ENCODE measurements around the gene HEATR5A.
"Not testable (repeated sequence)": the region's sequence is repeated elsewhere in the genome, so short reads cannot be mapped to it uniquely, and the experiment has no call there.

The HEATR5A gene

DNA sequence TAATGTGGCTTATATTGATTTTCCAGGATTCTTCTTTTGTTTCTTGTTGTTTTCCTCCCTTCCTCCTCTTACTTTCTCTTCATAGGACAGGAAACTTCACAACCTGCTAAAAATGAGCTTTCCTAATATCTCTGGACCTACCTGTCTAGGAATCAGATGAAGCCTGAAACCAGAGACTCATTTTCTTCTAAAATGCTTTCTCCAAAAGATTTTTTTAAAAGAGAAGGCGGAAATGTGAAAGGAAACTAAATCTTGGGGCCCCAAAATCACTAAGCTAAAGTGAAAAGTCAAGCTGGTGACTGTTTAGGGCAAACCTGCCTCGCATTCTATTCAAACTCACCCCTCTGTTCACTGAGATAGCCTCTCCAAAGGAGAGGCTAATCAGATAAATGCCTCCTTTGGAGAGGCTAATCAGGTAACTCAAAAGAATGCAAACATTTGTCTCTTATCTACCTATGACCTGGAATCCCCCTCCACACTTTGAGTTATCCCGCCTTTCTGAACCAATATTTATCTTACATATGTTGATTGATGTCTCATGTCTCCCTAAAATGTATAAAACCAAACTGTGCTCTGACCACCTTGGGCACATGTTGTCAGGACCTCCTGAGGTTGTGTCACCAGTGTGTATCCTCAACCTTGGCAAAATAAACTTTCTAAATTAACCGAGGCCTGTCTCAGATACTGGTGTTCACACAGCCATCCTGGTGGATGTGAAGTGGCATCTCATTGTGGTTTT, 140.0 kb downstream of the HEATR5A start:
- no peaks in the 10 kb centered on the region for H4K20me1 ChIP-seq (ENCODE audit: insufficient read depth, low read length)
- no peaks in the 10 kb centered on the region for H3K79me2 ChIP-seq (ENCODE audit: insufficient read depth, low read length)
- no peaks in the 10 kb centered on the region for H3K36me3 ChIP-seq (ENCODE audit: insufficient read depth, low read length)
- peaks cover 8% of the 10 kb centered on the region for H3K9me3 ChIP-seq (ENCODE audit: low read length)
- no peak overlapping the region for H3K9ac ChIP-seq (ENCODE audit: low read length)
- no peak overlapping the region for H3K4me2 ChIP-seq (ENCODE audit: low read length)
- H3K9me2 ChIP-seq (ENCODE audit: low read depth, low read length): no peaks in the 10 kb centered on the region
- H3K27ac ChIP-seq (ENCODE audit: low read depth, low read length, poor library complexity, severe bottlenecking): no peak overlapping the region
- peaks cover 11% of the 10 kb centered on the region for H3K4me1 ChIP-seq (ENCODE audit: insufficient read depth, low read length, severe bottlenecking)
- no peak for TF ChIP-seq CTCF (IDR thresholded peaks at IDR 0.05; ENCODE audit: low read length)
- no peak for TF ChIP-seq EZH2 (IDR thresholded peaks at IDR 0.05; ENCODE audit: borderline replicate concordance, low read length)
- H3K4me3 ChIP-seq (ENCODE audit: low read depth, low read length, poor library complexity, severe bottlenecking): no peak overlapping the region
- H3F3A ChIP-seq (ENCODE audit: insufficient read depth, low read length): no peaks in the 10 kb centered on the region
- H2AFZ ChIP-seq (ENCODE audit: low read length): no peak overlapping the region
- no peaks in the 10 kb centered on the region for H3K27me3 ChIP-seq (ENCODE audit: insufficient read depth, low read length)

DNA sequence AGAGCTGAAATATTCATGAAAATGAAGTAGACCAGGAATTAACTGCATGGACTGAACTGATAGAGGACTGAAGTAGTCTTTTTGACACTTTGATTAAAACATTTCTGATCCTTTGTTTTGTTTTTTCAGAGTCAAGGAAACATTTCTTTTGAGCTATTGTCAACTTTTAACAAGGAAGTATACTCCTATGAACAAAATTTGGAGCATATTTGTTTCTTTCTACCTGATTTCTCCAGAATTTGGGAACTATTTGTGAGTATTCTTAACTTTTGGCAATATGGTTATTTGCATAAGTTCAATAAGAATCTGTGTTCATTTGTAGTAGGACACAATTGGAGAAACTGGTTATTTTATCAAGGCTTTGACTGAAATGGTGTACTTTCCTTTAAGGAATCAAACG, 141.5 kb downstream of the HEATR5A start:
- Histone ChIP-seq H3K79me2 (ENCODE audit: insufficient read depth, low read length) (no peaks in the 10 kb centered on the region), H3K9ac (ENCODE audit: low read length) (no peak overlapping the region), H4K20me1 (ENCODE audit: insufficient read depth, low read length) (no peaks in the 10 kb centered on the region), H3K4me2 (ENCODE audit: low read length) (no peak overlapping the region), H3K4me1 (ENCODE audit: insufficient read depth, low read length, severe bottlenecking) (peaks cover 6% of the 10 kb centered on the region), H3K9me2 (ENCODE audit: low read depth, low read length) (no peaks in the 10 kb centered on the region), H3K9me3 (ENCODE audit: low read length) (peaks cover 8% of the 10 kb centered on the region), H3K27me3 (ENCODE audit: insufficient read depth, low read length) (no peaks in the 10 kb centered on the region), H3K4me3 (ENCODE audit: low read depth, low read length, poor library complexity, severe bottlenecking) (no peak overlapping the region), H3F3A (ENCODE audit: insufficient read depth, low read length) (no peaks in the 10 kb centered on the region), H3K36me3 (ENCODE audit: insufficient read depth, low read length) (no peaks in the 10 kb centered on the region), H3K27ac (ENCODE audit: low read depth, low read length, poor library complexity, severe bottlenecking) (no peak overlapping the region), H2AFZ (ENCODE audit: low read length) (no peak overlapping the region)
- TF ChIP-seq EZH2 (IDR thresholded peaks at IDR 0.05; ENCODE audit: borderline replicate concordance, low read length) (no peak), CTCF (IDR thresholded peaks at IDR 0.05; ENCODE audit: low read length) (no peak)

GRCh38 chr14:31277085-31277484, 143.3 kb downstream of the HEATR5A start:
- no peaks in the 10 kb centered on the region for H3K36me3 ChIP-seq (ENCODE audit: insufficient read depth, low read length)
- H3K27ac ChIP-seq (ENCODE audit: low read depth, low read length, poor library complexity, severe bottlenecking): no peak overlapping the region
- no peaks in the 10 kb centered on the region for H3K79me2 ChIP-seq (ENCODE audit: insufficient read depth, low read length)
- no peak overlapping the region for H2AFZ ChIP-seq (ENCODE audit: low read length)
- peaks cover 10% of the 10 kb centered on the region for H3K4me1 ChIP-seq (ENCODE audit: insufficient read depth, low read length, severe bottlenecking)
- no peaks in the 10 kb centered on the region for H4K20me1 ChIP-seq (ENCODE audit: insufficient read depth, low read length)
- TF ChIP-seq EZH2 (IDR thresholded peaks at IDR 0.05; ENCODE audit: borderline replicate concordance, low read length): no peak
- no peak overlapping the region for H3K4me3 ChIP-seq (ENCODE audit: low read depth, low read length, poor library complexity, severe bottlenecking)
- no peaks in the 10 kb centered on the region for H3K9me2 ChIP-seq (ENCODE audit: low read depth, low read length)
- no peaks in the 10 kb centered on the region for H3F3A ChIP-seq (ENCODE audit: insufficient read depth, low read length)
- H3K4me2 ChIP-seq (ENCODE audit: low read length): no peak overlapping the region
- no peak overlapping the region for H3K9ac ChIP-seq (ENCODE audit: low read length)
- H3K27me3 ChIP-seq (ENCODE audit: insufficient read depth, low read length): no peaks in the 10 kb centered on the region
- H3K9me3 ChIP-seq (ENCODE audit: low read length): peaks cover 8% of the 10 kb centered on the region

DNA sequence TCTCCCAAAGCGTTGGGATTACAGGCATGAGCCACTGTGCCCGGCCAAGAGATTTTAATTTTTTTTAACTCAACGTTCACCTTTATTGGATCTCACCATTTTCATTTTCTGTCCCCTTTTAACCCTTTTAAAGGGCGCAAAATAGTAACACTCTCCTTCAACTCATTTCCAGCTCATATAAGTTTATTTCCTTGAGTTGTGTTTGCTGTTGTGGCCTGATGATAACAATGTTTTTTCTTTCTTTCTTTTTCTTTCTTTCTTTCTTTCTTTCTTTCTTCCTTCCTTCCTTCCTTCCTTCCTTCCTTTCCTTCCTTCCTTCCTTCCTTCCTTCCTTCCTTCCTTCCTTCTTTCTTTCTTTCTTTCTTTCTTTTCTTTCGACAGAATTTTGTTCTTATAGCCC, 143.9 kb downstream of the HEATR5A start:
- H2AFZ ChIP-seq (ENCODE audit: low read length); H3K4me1 ChIP-seq (ENCODE audit: insufficient read depth, low read length, severe bottlenecking); H3K9me2 ChIP-seq (ENCODE audit: low read depth, low read length); H3K4me2 ChIP-seq (ENCODE audit: low read length); H3K4me3 ChIP-seq (ENCODE audit: low read depth, low read length, poor library complexity, severe bottlenecking); H3K27ac ChIP-seq (ENCODE audit: low read depth, low read length, poor library complexity, severe bottlenecking); H3K27me3 ChIP-seq (ENCODE audit: insufficient read depth, low read length); H3K36me3 ChIP-seq (ENCODE audit: insufficient read depth, low read length); H3K9ac ChIP-seq (ENCODE audit: low read length); H3K79me2 ChIP-seq (ENCODE audit: insufficient read depth, low read length); H3F3A ChIP-seq (ENCODE audit: insufficient read depth, low read length); H4K20me1 ChIP-seq (ENCODE audit: insufficient read depth, low read length): not testable (repeated sequence)
- peaks cover 11% of the 10 kb centered on the region for H3K9me3 ChIP-seq (ENCODE audit: low read length)
